GM20431 (cell line): Measurements from ENCODE around the gene UBQLN3.

Experiments
- in situ Hi-C: fragments of 300-500 bp; cut with MseI, MboI; formaldehyde crosslinking; loops from one replicate; pipeline ENCODE4 v1.15.0; 2020; ENCODE audit warnings: low sequenced_read_pairs; ENCODE audit not compliant: unreplicated experiment

Gene UBQLN3

GRCh38 chr11:5509803-5510202, at the start of gene UBQLN3:
Gene UBQLN3, minus strand, starts transcription at chr11:5509957. Its CDS starts 399 bp downstream, at chr11:5509558.
- in situ Hi-C loops, result no loop called here

DNA sequence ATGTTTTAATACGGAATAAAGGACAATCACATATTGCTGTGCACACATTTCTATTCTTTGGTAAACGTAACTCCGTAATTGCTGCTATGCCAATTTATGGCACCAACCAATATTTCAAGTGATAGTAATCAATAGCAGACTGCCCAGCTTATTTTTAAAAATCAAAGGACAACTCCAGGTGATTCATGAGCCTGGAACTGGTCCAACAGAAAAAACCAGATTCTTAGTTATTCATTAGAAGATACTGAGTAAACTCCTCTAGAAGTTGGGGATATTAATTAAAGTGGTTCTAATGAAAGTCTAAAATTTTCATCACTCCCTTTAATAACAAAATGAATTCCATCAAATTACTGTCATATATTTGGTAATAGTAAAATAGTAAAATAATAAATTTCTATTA, 48.0 kb upstream of the UBQLN3 start:
- in situ Hi-C loops, result no loop called here

GRCh38 chr11:5556596-5557188, 46.9 kb upstream of the UBQLN3 start:
- in situ Hi-C loops, result no loop called here

GRCh38 chr11:5553343-5553742, 43.6 kb upstream of the UBQLN3 start:
- in situ Hi-C loops, result no loop called here

DNA sequence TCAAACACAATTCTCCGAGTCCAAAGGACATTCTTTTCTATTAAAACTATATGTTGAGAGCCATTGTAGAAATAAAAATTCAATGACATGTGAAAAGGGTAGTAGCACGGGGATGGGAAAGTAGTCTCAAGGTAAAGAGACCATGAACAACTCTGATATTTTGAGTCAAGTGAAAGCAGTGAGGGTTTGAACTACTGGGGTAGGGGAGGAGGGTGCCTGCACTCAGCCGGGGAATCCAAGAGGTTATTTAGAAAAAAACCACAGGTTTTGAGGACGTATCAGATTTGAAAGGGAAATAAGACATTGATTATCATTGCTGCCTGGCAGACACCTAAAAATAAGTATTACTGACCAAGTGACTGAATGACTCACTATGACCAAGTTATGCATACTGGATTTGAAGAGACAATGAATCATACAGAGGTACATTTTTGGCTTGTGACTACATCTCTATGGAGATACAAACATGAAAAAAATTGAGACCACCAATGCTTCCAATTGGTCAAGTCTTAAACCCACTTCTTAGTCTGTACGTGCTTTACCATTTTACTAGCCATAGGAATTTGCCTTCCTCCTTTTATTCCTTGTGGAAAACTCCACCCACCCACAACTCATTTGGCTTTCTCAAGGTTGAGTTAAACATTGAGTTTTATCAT, 40.8 kb upstream of the UBQLN3 start:
- in situ Hi-C loops, result no loop called here

GRCh38 chr11:5548440-5548839, 38.7 kb upstream of the UBQLN3 start, which contains the start of gene OR52H1:
Gene OR52H1, minus strand, starts transcription at chr11:5548540. Its CDS starts 3,035 bp downstream, at chr11:5545505.
- in situ Hi-C loops, result no loop called here

DNA sequence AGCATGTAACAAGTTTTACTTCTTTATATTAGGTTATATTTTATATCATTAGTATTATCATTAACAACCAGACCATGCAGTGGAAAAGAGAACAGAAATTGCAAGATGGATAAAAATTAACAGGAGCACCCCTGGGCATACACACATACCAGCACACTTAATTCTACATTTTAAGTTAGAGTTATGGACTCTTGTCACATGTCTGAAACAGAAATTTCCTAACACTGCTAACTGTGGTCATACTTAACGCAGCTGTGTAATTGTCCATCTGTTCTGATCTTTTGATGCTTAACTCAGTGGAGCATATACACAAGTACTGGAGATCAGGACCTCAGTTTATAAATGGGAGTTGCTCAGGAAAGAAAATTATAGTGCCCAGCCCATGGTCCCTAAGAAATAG, 38.2 kb upstream of the UBQLN3 start:
- in situ Hi-C loops, result no loop called here

DNA sequence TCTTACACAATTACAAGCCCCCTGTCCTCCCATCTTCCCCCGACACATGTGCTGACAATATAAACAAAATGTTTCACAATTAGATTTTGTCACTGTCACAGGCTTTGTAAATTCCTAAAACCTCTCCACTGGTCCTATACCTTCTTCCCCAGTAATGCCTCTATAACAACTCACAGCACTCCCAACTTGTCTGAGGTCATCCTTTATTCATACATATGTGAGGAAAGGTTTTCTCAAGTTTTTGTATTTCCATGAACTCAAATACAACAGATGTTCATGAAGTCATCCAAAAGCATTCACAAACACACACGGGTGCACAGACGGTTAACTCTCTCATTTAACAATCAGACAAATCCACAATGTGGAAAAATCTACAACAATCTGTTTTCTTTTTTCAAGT, 36.7 kb upstream of the UBQLN3 start:
- in situ Hi-C loops, result no loop called here

DNA sequence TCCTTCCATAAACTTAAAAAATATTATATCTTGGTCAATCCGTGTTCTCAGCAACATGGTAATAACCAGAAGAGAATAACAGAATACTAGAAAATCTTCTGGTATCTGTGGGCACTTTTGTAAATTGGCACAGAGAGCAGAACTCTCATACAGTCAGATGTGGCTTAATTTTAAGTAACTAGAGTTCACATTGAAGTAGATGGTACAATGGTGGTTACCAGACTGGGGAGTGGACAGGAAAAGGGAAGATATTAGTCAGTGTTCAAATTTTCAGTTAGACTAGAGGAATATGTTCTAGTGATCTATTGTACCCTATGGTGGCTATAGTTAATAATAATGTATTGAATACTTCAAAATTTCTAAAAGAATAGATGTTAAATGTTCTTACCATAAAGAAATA, 31.7 kb upstream of the UBQLN3 start:
- in situ Hi-C loops, result no loop called here

DNA sequence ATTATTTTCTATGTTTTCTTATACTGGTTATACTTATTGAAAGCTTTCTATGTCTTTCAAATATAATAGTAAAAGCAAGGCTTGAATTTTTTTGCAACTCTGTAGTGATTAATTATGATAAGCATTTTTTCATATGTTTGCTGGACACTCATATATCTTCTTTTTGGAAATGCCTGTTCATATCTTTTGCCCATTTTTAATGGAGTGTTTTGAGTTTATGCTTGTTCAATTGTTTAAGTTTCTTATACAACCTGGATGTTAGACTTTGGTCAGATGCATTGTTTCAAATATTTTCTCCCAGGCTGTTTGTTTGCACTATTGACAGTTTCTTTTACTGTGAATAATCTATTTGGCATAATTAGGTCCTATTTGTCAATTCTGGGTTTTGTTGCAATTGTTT, 26.7 kb upstream of the UBQLN3 start:
- in situ Hi-C loops, result no loop called here

GRCh38 chr11:5534046-5534445, 24.3 kb upstream of the UBQLN3 start:
- in situ Hi-C loops, result no loop called here

- in situ Hi-C loops, result no loop called here
Measured at GRCh38 chr11:5531053-5531831, 21.5 kb upstream of the UBQLN3 start.

DNA sequence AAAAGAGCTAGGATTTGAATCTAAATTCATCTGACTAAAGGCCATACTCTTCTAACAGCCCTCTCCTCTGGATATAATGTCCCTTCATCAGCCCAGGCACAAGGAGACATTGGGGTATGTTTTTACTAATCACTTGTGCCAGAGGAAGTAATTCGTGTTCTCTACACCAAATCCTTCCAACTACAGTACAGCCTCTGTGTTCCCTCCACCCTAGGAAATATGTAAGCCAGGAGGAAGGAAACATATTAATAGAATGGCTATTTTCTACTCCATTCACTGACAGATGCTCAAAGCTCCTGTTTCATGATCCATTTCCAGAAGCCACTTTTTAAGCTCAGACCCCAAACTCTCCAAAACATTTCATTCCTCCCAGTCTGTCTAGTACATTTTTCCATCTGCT, 18.7 kb upstream of the UBQLN3 start:
- in situ Hi-C loops, result no loop called here

- in situ Hi-C loops, result no loop called here
Measured at GRCh38 chr11:5527716-5528115, 18.0 kb upstream of the UBQLN3 start.

DNA sequence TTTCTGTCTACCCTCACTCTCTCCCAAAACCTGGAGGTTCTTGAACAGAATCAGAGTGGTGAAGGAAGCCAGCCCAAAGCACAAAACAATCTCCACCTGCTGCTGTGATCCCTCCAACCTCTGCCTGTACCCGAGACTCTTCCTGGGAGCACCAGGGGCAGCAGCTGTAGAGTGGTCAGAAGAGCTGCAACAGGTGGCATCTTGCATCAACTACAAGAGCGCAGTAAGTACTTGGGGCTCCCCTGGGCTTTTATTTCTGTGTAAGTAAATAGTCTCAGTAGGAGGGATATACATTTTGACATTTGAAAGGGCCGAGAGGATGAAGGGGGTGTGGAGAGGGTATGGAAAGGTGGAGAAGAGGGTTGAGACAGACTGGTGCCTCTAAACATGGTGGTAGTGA, 15.0 kb upstream of the UBQLN3 start:
- in situ Hi-C loops, result no loop called here

- in situ Hi-C loops, result no loop called here
Measured at GRCh38 chr11:5522308-5522707, 12.6 kb upstream of the UBQLN3 start.

GRCh38 chr11:5521540-5521939, 11.8 kb upstream of the UBQLN3 start:
- in situ Hi-C loops, result no loop called here

GRCh38 chr11:5516599-5516998, 6.8 kb upstream of the UBQLN3 start, which contains the start of gene UBQLNL:
Gene UBQLNL, minus strand, starts transcription at chr11:5516699. Its CDS starts 258 bp downstream, at chr11:5516441.
- in situ Hi-C loops, result no loop called here

GRCh38 chr11:5514841-5515240, 5.1 kb upstream of the UBQLN3 start:
- in situ Hi-C loops, result no loop called here

- in situ Hi-C loops, result no loop called here
Measured at GRCh38 chr11:5508605-5509004, 1.2 kb downstream of the UBQLN3 start.

DNA sequence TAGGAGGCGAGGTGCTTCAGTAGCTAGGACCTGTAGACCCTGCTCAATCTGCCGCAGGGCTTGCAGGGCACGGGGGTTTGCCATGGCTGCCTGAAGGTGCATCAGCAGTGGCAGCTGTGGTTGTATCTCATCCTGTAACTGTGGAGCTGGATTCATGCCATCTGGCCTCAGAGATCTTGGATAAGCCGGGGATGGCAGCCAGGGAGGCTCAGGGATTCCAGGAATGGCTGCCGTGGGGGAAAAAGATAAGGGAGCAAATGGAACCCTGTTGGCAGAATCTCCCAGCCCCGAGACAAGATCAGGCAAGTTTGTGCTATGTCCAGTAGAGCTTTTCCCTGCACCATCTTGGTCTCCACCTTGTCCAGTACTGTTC, 1.8 kb downstream of the UBQLN3 start:
- in situ Hi-C loops, result no loop called here
